Neural progenitor cell (in vitro differentiated cells): ENCODE measurements around the gene ILF3.

Experiments used
- CTCF ChIP-seq: fragments of 200-600 bp; sonication (generic); IDR thresholded peaks from 2 replicates; pipeline ENCODE4 v1.5.1; 2017; ENCODE audit warnings: antibody characterized with exemption, mild to moderate bottlenecking
- EZH2 ChIP-seq: fragments of 200-600 bp; sonication (generic); IDR thresholded peaks from 2 replicates; pipeline ENCODE4 v1.6.1; 2017; ENCODE audit warnings: antibody characterized with exemption, mild to moderate bottlenecking, moderate library complexity
- EZH2phosphoT487 ChIP-seq: fragments of 200-600 bp; sonication (generic); IDR thresholded peaks from 2 replicates; pipeline ENCODE4 v1.6.1; 2017; ENCODE audit warnings: antibody characterized with exemption

GRCh38 chr19:10661946-10662345 is 7.8 kb downstream of the ILF3 start:
- no peak for TF ChIP-seq CTCF
- no peak for TF ChIP-seq EZH2
- no peak for TF ChIP-seq EZH2phosphoT487
